Right lobe of liver (tissue), 6 donors: Measurements from ENCODE around the gene HERC3. TPM values are rescaled to one million over a fixed set of nuclear protein-coding genes. Genes with fewer than 3 reads are reported as not detected.

ENCODE experiments used
- ATAC-seq, 4 donors: fragments of 200-7000 bp; cut with Tn5 transposase; one replicate each; pipeline ENCODE4 v1.9.1; 2020; ENCODE audit warnings: mild to moderate bottlenecking in 4 of 4, moderate library complexity in 4 of 4
- DNase-seq, 3 donors: peaks; one replicate each; pipeline ENCODE4 v3.0.0-alpha.2; 2020
- H3K27ac ChIP-seq, 3 donors: fragments of 200-600 bp; one replicate each; pipeline ENCODE4 v1.8.0; 2022
- H3K27me3 ChIP-seq, 2 donors: fragments of 200-600 bp; one replicate each; pipeline ENCODE4 v1.8.0; 2022
- H3K36me3 ChIP-seq, 4 donors: fragments of 200-600 bp; sonication (generic) in 1 of 4; one replicate each; pipeline versions ENCODE4 v1.5.1 to v1.8.0; 2017 to 2022; ENCODE audit warnings: control low read depth in 1 of 4
- H3K4me1 ChIP-seq, 4 donors: fragments of 200-600 bp; sonication (generic) in 1 of 4; one replicate each; pipeline versions ENCODE4 v1.5.1 to v1.8.0; 2017 to 2022; ENCODE audit warnings: control low read depth in 1 of 4
- H3K4me3 ChIP-seq, 3 donors: fragments of 200-600 bp; one replicate each; pipeline ENCODE4 v1.8.0; 2022
- H3K9me3 ChIP-seq, 4 donors: fragments of 200-600 bp; sonication (generic) in 1 of 4; one replicate each; pipeline versions ENCODE4 v1.5.1 to v1.8.0; 2017 to 2022; ENCODE audit warnings: control low read depth in 1 of 4
- CTCF ChIP-seq, 4 donors: fragments of 200-600 bp in 3 of 4; fragments of 450-650 bp in 1 of 4; IDR thresholded peaks; one replicate each; pipeline versions ENCODE4 v1.5.1 to v1.8.0; 2016 to 2022; ENCODE audit warnings: antibody characterized with exemption in 4 of 4, mild to moderate bottlenecking in 2 of 4
- POLR2A ChIP-seq: fragments of 450-650 bp; IDR thresholded peaks from one replicate; pipeline ENCODE4 v1.6.1; 2017; ENCODE audit warnings: antibody characterized with exemption, mild to moderate bottlenecking
- WGBS: methylation state at CpG from one replicate; pipeline ENCODE4 v1.1.6; 2018; ENCODE audit warnings: low coverage, low lambda C conversion rate; ENCODE audit not compliant: insufficient coverage; ENCODE audit errors: missing lambda C conversion rate; 5-methylcytosine and 5-hydroxymethylcytosine counted together
- intact Hi-C, 2 donors: fragments of 100-400 bp; cut with DNase I; formaldehyde crosslinking; loops; one replicate each; pipeline versions ENCODE4 v1.11.2 to v1.14.1; 2022
- total RNA-seq, 6 experiments: library from RNA; depleted of rRNA in 2 of 6; stranded (reverse); fragments of >200 nt in 2 of 6; fragmentation: NEBNext Ultra II Directional in 3 of 6; extraction: Animal tissue kit (Norgen Biotek cat#: 25700) in 3 of 6; gene quantifications; one replicate each; pipeline versions ENCODE4 v1.1.0 to v1.2.4, GENCODE V29; 2016 to 2023
- donor health status: DM: no; HTN: yes; CAD: no.
- donor health status: DM: no; HTN: no; CAD: no.
- donor health status: DM: no; HTN: no; CAD: no.
- donor health status: DM: no; HTN: yes; CAD: no.
- donor health status: DM: no; HTN: yes; CAD: no.

HERC3 gene
- total RNA-seq, 6 experiments from 2014 or later = 7.2 to 15.3 (median 10.9) TPM

GRCh38 chr4:88600176-88600838 is 8.0 kb downstream of the HERC3 start:
- peaks cover 0 to 9% (median 0%) of the 10 kb centered on the region in 4 donors for H3K4me1 ChIP-seq
- no peak for ATAC-seq
- DNase-seq = no peak
- peaks cover 0 to 7% (median 0%) of the 10 kb centered on the region in 4 donors for H3K36me3 ChIP-seq
- intact Hi-C loops = no loop called here
- H3K27ac ChIP-seq = no peak overlapping the region
- H3K9me3 ChIP-seq = no peaks in the 10 kb centered on the region
- H3K4me3 ChIP-seq = no peak overlapping the region
- no peaks in the 10 kb centered on the region for H3K27me3 ChIP-seq
- TF ChIP-seq POLR2A (no peak), CTCF (IDR thresholded peaks at IDR 0.05) (no peak)
- WGBS = 85% methylated on average over 2 of the region's 2 CpGs

- ATAC-seq (no peak), DNase-seq (no peak)
- TF ChIP-seq CTCF (IDR thresholded peaks at IDR 0.05) = no peak
- TF ChIP-seq POLR2A = no peak
- Histone ChIP-seq H3K36me3 (peaks cover 0 to 11% (median 4%) of the 10 kb centered on the region in 4 donors), H3K4me3 (no peak overlapping the region), H3K9me3 (no peaks in the 10 kb centered on the region), H3K27ac (no peak overlapping the region), H3K27me3 (no peaks in the 10 kb centered on the region), H3K4me1 (peaks cover 0 to under 1% (median 0%) of the 10 kb centered on the region in 4 donors)
- 75% methylated on average over 1 of the region's 1 CpG for WGBS
- intact Hi-C loops = no loop called here
Measured at GRCh38 chr4:88604978-88605678, 12.8 kb downstream of the HERC3 start.

GRCh38 chr4:88605736-88606135 is 13.5 kb downstream of the HERC3 start:
- Histone ChIP-seq H3K4me1 (no peaks in the 10 kb centered on the region), H3K27me3 (no peaks in the 10 kb centered on the region), H3K4me3 (no peak overlapping the region), H3K9me3 (no peaks in the 10 kb centered on the region), H3K27ac (no peak overlapping the region), H3K36me3 (peaks cover 0 to 11% (median 4%) of the 10 kb centered on the region in 4 donors)
- no peak for TF ChIP-seq CTCF (IDR thresholded peaks at IDR 0.05)
- no peak for TF ChIP-seq POLR2A
- intact Hi-C loops = no loop called here
- DNase-seq (no peak), ATAC-seq (no peak)

- no peak overlapping the region for H3K27ac ChIP-seq
- intact Hi-C loops = no loop called here
- TF ChIP-seq POLR2A = no peak
- TF ChIP-seq CTCF (IDR thresholded peaks at IDR 0.05) = no peak
- ATAC-seq (no peak), DNase-seq (no peak)
- no peaks in the 10 kb centered on the region for H3K27me3 ChIP-seq
- H3K4me3 ChIP-seq = no peak overlapping the region
- no peaks in the 10 kb centered on the region for H3K4me1 ChIP-seq
- no peaks in the 10 kb centered on the region for H3K9me3 ChIP-seq
- 92% methylated on average over 1 of the region's 1 CpG for WGBS
- H3K36me3 ChIP-seq = peaks cover 0 to 11% (median 4%) of the 10 kb centered on the region in 4 donors
Measured at GRCh38 chr4:88606832-88607231, 14.6 kb downstream of the HERC3 start.
